IMR-90 (cell line): ENCODE measurements around the gene IGSF9B. TPM values are rescaled to one million over a fixed set of nuclear protein-coding genes. Genes with fewer than 3 reads are reported as not detected.

Experiments
- ATAC-seq: fragments of 200-7000 bp; cut with Tn5 transposase; 2 replicates; pipeline ENCODE4 v1.9.1; 2020; ENCODE audit warnings: low read depth, mild to moderate bottlenecking, moderate library complexity
- BruUV-seq: library from RNA; stranded (reverse); fragments of 400-500 nt; replicated peaks from 2 replicates; lab custom pipeline; 2021; lab: Mats Ljungman, UMichigan
- CTCF ChIA-PET: fragments of 300-600 bp; formaldehyde crosslinking; extraction: SDS; loops from one replicate; lab custom pipeline; 2021; ENCODE audit warnings: antibody characterized with exemption; lab: Yijun Ruan, JAX
- POLR2A ChIA-PET: fragments of 300-600 bp; sonication (Branson Sonifier 250); formaldehyde crosslinking; loops from one replicate; lab custom pipeline; 2022; ENCODE audit warnings: antibody characterized with exemption; ENCODE audit not compliant: unreplicated experiment; lab: Charles Lee
- DNase-seq: peaks from one replicate; pipeline ENCODE4 v3.0.0; 2013
- H2AFZ ChIP-seq: replicated peaks from 2 replicates; pipeline ENCODE3; 2013; ENCODE audit warnings: low read length, mild to moderate bottlenecking; ENCODE audit not compliant: poor library complexity
- H2AK5ac ChIP-seq: 2 replicates; pipeline ENCODE4 v1.6.1; 2013; ENCODE audit warnings: low read depth, low read length, inconsistent platforms
- H2AK9ac ChIP-seq: replicated peaks from 2 replicates; pipeline ENCODE3; 2013; ENCODE audit warnings: mild to moderate bottlenecking, low read depth, low read length, moderate library complexity; ENCODE audit not compliant: poor library complexity
- H2BK120ac ChIP-seq: 2 replicates; pipeline ENCODE4 v1.6.1; 2013; ENCODE audit warnings: low read depth, low read length, inconsistent platforms
- H2BK15ac ChIP-seq: 3 replicates; pipeline ENCODE4 v1.6.1; 2013; ENCODE audit warnings: low read depth, low read length, inconsistent platforms
- H2BK20ac ChIP-seq: 2 replicates; pipeline ENCODE4 v1.6.1; 2013; ENCODE audit warnings: low read depth, mild to moderate bottlenecking, inconsistent platforms, low read length, moderate library complexity
- H2BK5ac ChIP-seq: 2 replicates; pipeline ENCODE4 v1.6.1; 2013; ENCODE audit warnings: mild to moderate bottlenecking, low read depth, low read length, inconsistent platforms; ENCODE audit not compliant: poor library complexity, severe bottlenecking
- H3K14ac ChIP-seq: replicated peaks from 2 replicates; pipeline ENCODE4 v1.6.1; 2013; ENCODE audit warnings: low read depth, low read length, inconsistent platforms
- H3K18ac ChIP-seq: 2 replicates; pipeline ENCODE4 v1.6.1; 2013; ENCODE audit warnings: low read depth, low read length, control low read depth
- H3K23ac ChIP-seq: 2 replicates; pipeline ENCODE4 v1.6.1; 2013; ENCODE audit warnings: low read depth, low read length, inconsistent platforms
- H3K27ac ChIP-seq: 2 replicates; pipeline ENCODE4 v1.5.1; 2013; ENCODE audit warnings: mild to moderate bottlenecking, control low read depth, low read length; ENCODE audit not compliant: insufficient read depth
- H3K27me3 ChIP-seq: 2 replicates; pipeline ENCODE4 v1.6.1; 2013; ENCODE audit warnings: low read length; ENCODE audit not compliant: control insufficient read depth, insufficient read depth
- H3K36me3 ChIP-seq: 2 replicates; pipeline ENCODE4 v1.6.1; 2013; ENCODE audit warnings: low read length, mixed read lengths; ENCODE audit not compliant: control insufficient read depth, insufficient read depth
- H3K4ac ChIP-seq: 2 replicates; pipeline ENCODE4 v1.6.1; 2013; ENCODE audit warnings: low read depth, low read length, inconsistent platforms
- H3K4me1 ChIP-seq: 2 replicates; pipeline ENCODE4 v1.6.1; 2013; ENCODE audit warnings: low read length, mixed read lengths; ENCODE audit not compliant: control insufficient read depth, insufficient read depth
- H3K4me2 ChIP-seq: 2 replicates; pipeline ENCODE4 v1.6.1; 2013; ENCODE audit warnings: low read depth, mild to moderate bottlenecking, control low read depth, low read length, moderate library complexity
- H3K4me3 ChIP-seq: 2 replicates; pipeline ENCODE4 v1.5.1; 2013; ENCODE audit warnings: low read depth, mild to moderate bottlenecking, control low read depth, low read length, moderate library complexity; ENCODE audit not compliant: insufficient read depth
- H3K56ac ChIP-seq: 2 replicates; pipeline ENCODE4 v1.6.1; 2013; ENCODE audit warnings: low read length, inconsistent platforms; ENCODE audit not compliant: insufficient read depth; ENCODE audit errors: extremely low read depth
- H3K79me1 ChIP-seq, 2 experiments: 2 replicates each; pipeline ENCODE4 v1.6.1; 2013; ENCODE audit warnings: low read length in 2 of 2, inconsistent platforms in 1 of 2, low read depth in 1 of 2
- H3K9ac ChIP-seq: 2 replicates; pipeline ENCODE4 v1.6.1; 2013; ENCODE audit warnings: low read depth, low read length, control low read depth
- H3K9me1 ChIP-seq: 2 replicates; pipeline ENCODE4 v1.6.1; 2013; ENCODE audit warnings: low read length, inconsistent platforms; ENCODE audit not compliant: insufficient read depth
- H3K9me3 ChIP-seq: 2 replicates; pipeline ENCODE4 v1.6.1; 2013; ENCODE audit warnings: low read length; ENCODE audit not compliant: control insufficient read depth, insufficient read depth
- H4K20me1 ChIP-seq: 2 replicates; pipeline ENCODE4 v1.6.1; 2013; ENCODE audit warnings: low read length, inconsistent platforms; ENCODE audit not compliant: insufficient read depth
- H4K5ac ChIP-seq: 2 replicates; pipeline ENCODE4 v1.6.1; 2013; ENCODE audit warnings: mild to moderate bottlenecking, low read depth, low read length, control low read depth
- H4K8ac ChIP-seq, 2 experiments: 2 replicates each; pipeline ENCODE4 v1.6.1; 2013; ENCODE audit warnings: low read depth in 2 of 2, low read length in 2 of 2, control low read depth in 1 of 2, inconsistent platforms in 1 of 2
- H4K91ac ChIP-seq: 2 replicates; pipeline ENCODE4 v1.6.1; 2013; ENCODE audit warnings: low read depth, low read length, inconsistent platforms; ENCODE audit not compliant: insufficient read depth
- BHLHE40 ChIP-seq: fragments of 150-350 bp; IDR thresholded peaks from 2 replicates; pipeline ENCODE4 v1.6.1; 2016; ENCODE audit warnings: mild to moderate bottlenecking, low read depth, low read length
- CEBPB ChIP-seq: IDR thresholded peaks from 2 replicates; pipeline ENCODE4 v1.6.1; 2012; ENCODE audit warnings: low read depth, low read length, improper control_type of control experiment
- RCOR1 ChIP-seq: IDR thresholded peaks from 2 replicates; pipeline ENCODE4 v1.6.1; 2012; ENCODE audit warnings: mild to moderate bottlenecking, low read length, improper control_type of control experiment; ENCODE audit not compliant: insufficient replicate concordance
- SMC3 ChIP-seq: fragments of 150-350 bp; IDR thresholded peaks from 2 replicates; pipeline ENCODE4 v1.6.1; 2016; ENCODE audit warnings: low read depth, mild to moderate bottlenecking, antibody characterized with exemption, low read length, moderate library complexity
- WGBS, 2 experiments: methylation state at CpG; one replicate each; pipeline versions ENCODE4 v1.1.5 to v1.1.7; 2013; ENCODE audit warnings: missing lambda C conversion rate in 2 of 2; ENCODE audit not compliant: insufficient read length in 1 of 2; ENCODE audit errors: extremely low coverage in 2 of 2; 5-methylcytosine and 5-hydroxymethylcytosine counted together
- dilution Hi-C: fragments of 300-500 bp; cut with HindIII; formaldehyde crosslinking; loops from one replicate; pipeline ENCODE4 v1.14.3; 2018; ENCODE audit warnings: low sequenced_read_pairs; ENCODE audit not compliant: unreplicated experiment
- in situ Hi-C: fragments of 300-500 bp; cut with MboI; formaldehyde crosslinking; loops from 3 replicates; pipeline ENCODE4 v1.14.3; 2019; ENCODE audit warnings: low sequenced_read_pairs, inconsistent platforms, mixed read lengths
- intact Hi-C: fragments of 100-400 bp; cut with micrococcal nuclease; formaldehyde crosslinking; loops from 2 replicates; pipeline ENCODE4 v1.10.0; 2022
- polyA plus RNA-seq, 3 experiments: library from polyadenylated mRNA; depleted of rRNA; stranded (reverse); fragments of >200 nt; gene quantifications; 2 replicates each; pipeline ENCODE4 v1.2.3, GENCODE V29; 2012; ENCODE audit warnings: low replicate concordance in 1 of 3
- total RNA-seq: library from RNA; depleted of rRNA; stranded (reverse); fragments of >200 nt; gene quantifications from 2 replicates; pipeline ENCODE4 v1.2.3, GENCODE V29; 2012

IGSF9B gene
- total and polyA plus RNA-seq, 2 of the 4 experiments (the other 2 are of a cell fraction): under 0.01 to 0.10 TPM

DNA sequence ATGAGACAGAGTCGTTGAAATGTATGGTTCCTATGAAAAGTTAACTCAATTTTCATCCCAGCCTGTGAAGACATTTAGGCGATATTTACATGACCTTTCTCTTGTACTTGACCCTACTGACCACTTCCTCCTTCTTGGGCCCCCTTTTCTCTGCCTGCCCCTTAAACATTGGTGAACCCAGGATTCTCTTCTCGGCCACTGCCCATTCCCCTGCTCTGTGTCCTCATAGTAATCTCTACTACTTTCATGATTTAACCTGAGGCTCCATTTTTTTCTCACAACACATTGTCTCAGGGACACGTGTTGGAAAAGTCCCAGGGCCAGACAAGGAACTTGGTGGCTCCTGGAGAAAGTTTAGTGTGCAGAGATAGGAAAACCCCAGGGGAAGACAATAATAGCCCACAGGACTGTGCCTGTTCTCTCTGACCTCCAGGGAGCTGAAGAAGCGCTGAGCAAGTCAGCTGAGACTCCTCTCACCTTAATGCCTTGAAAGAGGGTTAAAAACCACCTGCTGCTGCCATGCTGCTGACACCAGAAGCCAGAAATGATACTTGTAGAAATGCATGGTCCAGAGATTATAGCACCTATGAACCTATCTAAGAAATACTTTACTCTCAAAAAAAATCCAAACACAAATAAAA is 69.0 kb downstream of the IGSF9B start:
- H3K79me1 ChIP-seq: no peaks in the 10 kb centered on the region
- H2AK9ac ChIP-seq: no peak overlapping the region
- WGBS, 2 experiments: 0% methylated on average over 1 of the region's 5 CpGs; no CpG with 5 or more reads in 1 of the 2 experiments
- no peak overlapping the region for H2BK15ac ChIP-seq
- no peaks in the 10 kb centered on the region for H4K20me1 ChIP-seq
- H3K4me2 ChIP-seq: no peak overlapping the region
- TF ChIP-seq SMC3 (no peak), CEBPB (no peak), BHLHE40 (no peak), RCOR1 (no peak)
- in situ Hi-C loops (no loop called here), dilution Hi-C loops (no loop called here), intact Hi-C loops (no loop called here)
- H3K56ac ChIP-seq: no peak overlapping the region
- H3K4me1 ChIP-seq: no peaks in the 10 kb centered on the region
- no peak overlapping the region for H3K4ac ChIP-seq
- no peak for DNase-seq
- H4K91ac ChIP-seq: no peak overlapping the region
- H3K27me3 ChIP-seq: no peaks in the 10 kb centered on the region
- H3K36me3 ChIP-seq: no peaks in the 10 kb centered on the region
- H2AFZ ChIP-seq: no peak overlapping the region
- H3K18ac ChIP-seq: no peak overlapping the region
- POLR2A ChIA-PET: no interaction called here
- no peak overlapping the region for H3K9ac ChIP-seq
- no peak overlapping the region for H4K5ac ChIP-seq
- H2BK5ac ChIP-seq: no peak overlapping the region
- H3K14ac ChIP-seq: no peak overlapping the region
- no peak overlapping the region for H2AK5ac ChIP-seq
- no peak overlapping the region for H3K27ac ChIP-seq
- BruUV-seq: no TSS peak
- H3K9me1 ChIP-seq: no peaks in the 10 kb centered on the region
- no peak overlapping the region for H2BK20ac ChIP-seq
- H3K9me3 ChIP-seq: peaks cover 31% of the 10 kb centered on the region
- no peak overlapping the region for H3K4me3 ChIP-seq
- H4K8ac ChIP-seq: no peak overlapping the region
- no peak for ATAC-seq
- H3K23ac ChIP-seq: no peak overlapping the region
- CTCF ChIA-PET: no interaction called here
- H2BK120ac ChIP-seq: no peak overlapping the region
